Endothelial cell of umbilical vein (primary cell): ENCODE results near the gene LRP1B. TPM values are rescaled to one million over a fixed set of nuclear protein-coding genes. Genes with fewer than 3 reads are reported as not detected.
A peak's percentile ranks its signal among the peaks of the same experiment; 100 is the strongest.

Experiments used
- BruUV-seq: library from RNA; stranded (reverse); fragments of 400-500 nt; replicated peaks from 2 replicates; lab custom pipeline; 2021; lab: Mats Ljungman, UMichigan
- CTCF ChIA-PET: fragments of 300-600, 350-600 bp; sonication (Branson Sonifier 250); formaldehyde crosslinking; loops from one replicate; lab custom pipeline; 2021; ENCODE audit warnings: antibody characterized with exemption, inconsistent platforms; lab: Charles Lee
- POLR2A ChIA-PET: fragments of 300-600, 350-600 bp; sonication (Branson Sonifier 250); formaldehyde crosslinking; loops from one replicate; lab custom pipeline; 2021; ENCODE audit warnings: antibody characterized with exemption, inconsistent platforms; lab: Charles Lee
- DNase-seq: peaks from one replicate; pipeline ENCODE4 v3.0.0-alpha.2; 2011; ENCODE audit warnings: low read depth, low spot score
- FAIRE-seq: peaks from 2 replicates; lab custom pipeline; 2011; peaks lifted over from hg19 to GRCh38; lab: Jason Lieb, UNC
- H2AFZ ChIP-seq: 2 replicates; pipeline ENCODE4 v1.6.0; 2012; ENCODE audit warnings: low read depth, low read length, control low read depth, inconsistent platforms
- H3K27ac ChIP-seq: 2 replicates; pipeline ENCODE4 v1.5.1; 2011; ENCODE audit warnings: low read depth, mild to moderate bottlenecking, control low read depth, low read length, moderate library complexity; ENCODE audit not compliant: insufficient read depth
- H3K27me3 ChIP-seq, 2 experiments: 2 replicates each; pipeline versions ENCODE4 v1.6.0 to v1.6.1; 2011; ENCODE audit warnings: low read length in 2 of 2, mixed read lengths in 1 of 2; ENCODE audit not compliant: control insufficient read depth in 2 of 2, insufficient read depth in 2 of 2
- H3K36me3 ChIP-seq, 2 experiments: 2 replicates in 1 of 2; 3 replicates in 1 of 2; pipeline ENCODE4 v1.5.1; 2011; ENCODE audit warnings: low read length in 2 of 2, mild to moderate bottlenecking in 1 of 2, moderate library complexity in 1 of 2; ENCODE audit not compliant: control insufficient read depth in 2 of 2, insufficient read depth in 2 of 2; ENCODE audit errors: extremely low read depth in 1 of 2
- H3K4me1 ChIP-seq: 3 replicates; pipeline ENCODE4 v1.5.1; 2011; ENCODE audit warnings: mild to moderate bottlenecking, low read length; ENCODE audit not compliant: control insufficient read depth, insufficient read depth; ENCODE audit errors: extremely low read depth
- H3K4me2 ChIP-seq: 2 replicates; pipeline ENCODE4 v1.6.1; 2011; ENCODE audit warnings: low read length, control low read depth, mixed read lengths; ENCODE audit not compliant: insufficient read depth
- H3K4me3 ChIP-seq, 3 experiments: fragments of 200-600 bp in 1 of 3; sonication (generic), shearing (Covaris generic) in 1 of 3; replicated peaks in 1 of 3; 2 replicates each; pipeline ENCODE4 v1.5.1; 2011 to 2016; ENCODE audit warnings: control low read depth in 3 of 3, low read length in 3 of 3, mild to moderate bottlenecking in 2 of 3, inconsistent platforms in 1 of 3, low read depth in 1 of 3, moderate library complexity in 1 of 3; ENCODE audit not compliant: insufficient read depth in 1 of 3
- H3K79me2 ChIP-seq: 2 replicates; pipeline ENCODE4 v1.6.0; 2012; ENCODE audit warnings: low read length, inconsistent platforms; ENCODE audit not compliant: control insufficient read depth, insufficient read depth
- H3K9ac ChIP-seq: replicated peaks from 2 replicates; pipeline ENCODE3; 2011; ENCODE audit warnings: low read length, control low read depth; ENCODE audit not compliant: insufficient read depth; ENCODE audit errors: extremely low read depth
- H3K9me1 ChIP-seq: replicated peaks from 3 replicates; pipeline ENCODE4 v1.6.0; 2011; ENCODE audit warnings: mild to moderate bottlenecking, low read length; ENCODE audit not compliant: control insufficient read depth, insufficient read depth; ENCODE audit errors: extremely low read depth
- H3K9me3 ChIP-seq: replicated peaks from 2 replicates; pipeline ENCODE4 v1.5.1; 2012; ENCODE audit warnings: low read length, inconsistent platforms; ENCODE audit not compliant: control insufficient read depth, insufficient read depth
- H4K20me1 ChIP-seq: replicated peaks from 2 replicates; pipeline ENCODE3; 2011; ENCODE audit warnings: mild to moderate bottlenecking, low read length; ENCODE audit not compliant: control insufficient read depth, insufficient read depth; ENCODE audit errors: extremely low read depth
- FOS ChIP-seq: IDR thresholded peaks from 2 replicates; pipeline ENCODE4 v1.6.1; 2011; ENCODE audit warnings: mild to moderate bottlenecking, low read length, moderate library complexity, borderline replicate concordance; ENCODE audit not compliant: insufficient read depth
- GATA2 ChIP-seq: IDR thresholded peaks from 2 replicates; pipeline ENCODE4 v1.7.0; 2011; ENCODE audit warnings: low read depth, mild to moderate bottlenecking, moderate library complexity, mixed read lengths, low read length; ENCODE audit not compliant: insufficient read length, insufficient read depth
- JUN ChIP-seq: IDR thresholded peaks from 2 replicates; pipeline ENCODE4 v1.6.1; 2011; ENCODE audit warnings: borderline replicate concordance, low read depth; ENCODE audit not compliant: insufficient read length, insufficient read depth
- MYC ChIP-seq: IDR thresholded peaks from one replicate; pipeline ENCODE4 v1.6.1; 2011; ENCODE audit warnings: mild to moderate bottlenecking, low read depth, low read length
- POLR2A ChIP-seq: IDR thresholded peaks from 2 replicates; pipeline ENCODE4 v1.6.1; 2012; ENCODE audit warnings: low read depth, mild to moderate bottlenecking, control low read depth, low read length
- POLR2AphosphoS5 ChIP-seq: IDR thresholded peaks from 2 replicates; pipeline ENCODE4 v1.6.1; 2012; ENCODE audit warnings: low read depth, mild to moderate bottlenecking, control low read depth, low read length, moderate library complexity; ENCODE audit not compliant: insufficient read depth
- dilution Hi-C: fragments of 300-500 bp; cut with MboI; formaldehyde crosslinking; loops from one replicate; pipeline ENCODE4 v1.15.0; 2019; ENCODE audit warnings: low sequenced_read_pairs; ENCODE audit not compliant: extremely low pct_ligation_motif_present
- intact Hi-C: fragments of 100-400 bp; cut with micrococcal nuclease; formaldehyde crosslinking; loops from one replicate; pipeline ENCODE4 v1.10.0; 2022
- polyA plus RNA-seq, 4 experiments: library from polyadenylated mRNA; depleted of rRNA in 3 of 4; stranded (reverse) in 3 of 4; unstranded in 1 of 4; fragments of >200 nt; gene quantifications; 2 replicates each; pipeline versions ENCODE4 v1.2.1 to v1.2.3, GENCODE V29; 2011 to 2012; ENCODE audit warnings: missing spikeins in 1 of 4
- total RNA-seq: library from RNA; stranded (reverse); gene quantifications from 2 replicates; pipeline ENCODE4 v1.2.3, GENCODE V29; 2021
- TF ChIP-seq, protein P1 (sequence below): IDR thresholded peaks from 2 replicates; pipeline ENCODE4 v1.6.1; 2011; ENCODE audit not compliant: insufficient read depth, insufficient read length

The LRP1B gene
- total and polyA plus RNA-seq, 2 donors (not counting 3 experiments of a cell fraction or from before 2014, with no cell fraction given): 0.03 to 0.07 TPM

DNA sequence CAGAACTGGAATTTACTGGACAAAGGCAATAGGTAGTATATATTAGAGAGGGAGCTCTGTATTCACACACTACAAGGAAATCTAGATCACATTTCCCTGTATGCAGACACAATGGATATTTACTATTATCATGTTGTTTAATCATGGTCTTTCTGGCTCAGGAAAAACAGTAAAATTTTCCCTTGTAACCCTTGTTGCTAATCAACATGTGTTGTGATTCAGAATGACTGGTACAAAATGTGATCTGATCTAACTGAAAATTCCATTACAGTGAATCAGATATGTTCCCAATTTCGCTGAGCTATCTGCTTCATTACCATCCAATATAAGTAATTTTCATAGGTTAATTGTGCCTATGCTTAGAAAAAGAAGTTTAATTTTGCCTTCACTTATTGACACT is 1109.7 kb downstream of the LRP1B start:
- dilution Hi-C loops: no loop called here
- Histone ChIP-seq H3K9me3 (no peaks in the 10 kb centered on the region), H3K79me2 (no peaks in the 10 kb centered on the region), H3K4me1 (peaks cover 29% of the 10 kb centered on the region), H3K4me2 (peak overlapping the region; percentile 82), H3K27ac (peak overlapping the region; percentile 90), H2AFZ (peak overlapping the region; percentile 65), H3K27me3 (no peaks in the 10 kb centered on the region), H3K36me3 (no peaks in the 10 kb centered on the region), H4K20me1 (no peaks in the 10 kb centered on the region), H3K9ac (peak overlapping the region; percentile 75), H3K4me3 (no peak overlapping the region), H3K9me1 (no peaks in the 10 kb centered on the region)
- TF ChIP-seq GATA2: peak; percentile 84
- TF ChIP-seq POLR2AphosphoS5: peak; percentile 27
- TF ChIP-seq, protein P1, sequence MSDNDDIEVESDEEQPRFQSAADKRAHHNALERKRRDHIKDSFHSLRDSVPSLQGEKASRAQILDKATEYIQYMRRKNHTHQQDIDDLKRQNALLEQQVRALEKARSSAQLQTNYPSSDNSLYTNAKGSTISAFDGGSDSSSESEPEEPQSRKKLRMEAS: no peak
- TF ChIP-seq POLR2A: no peak
- peak; percentile 91 for TF ChIP-seq FOS
- TF ChIP-seq JUN: peak; percentile 90
- ChIA-PET POLR2A (interaction anchor here (1.0 kb wide), 1 partner anchor 20 kb away, joined by 3 read pairs; no protein-coding TSS in a partner anchor), CTCF (interaction anchor here (0.7 to 1.7 kb wide), 6 partner anchors 9 to 157 kb away, joined by 3 to 6 read pairs (median 4); no protein-coding TSS in a partner anchor)
- intact Hi-C loops: loop anchor here (1.0 to 10.0 kb wide), 8 partner anchors 20 to 1824 kb away; no protein-coding TSS in a partner anchor
- peak; percentile 89 for FAIRE-seq
- DNase-seq: peak; percentile 88
- no TSS peak for BruUV-seq

DNA sequence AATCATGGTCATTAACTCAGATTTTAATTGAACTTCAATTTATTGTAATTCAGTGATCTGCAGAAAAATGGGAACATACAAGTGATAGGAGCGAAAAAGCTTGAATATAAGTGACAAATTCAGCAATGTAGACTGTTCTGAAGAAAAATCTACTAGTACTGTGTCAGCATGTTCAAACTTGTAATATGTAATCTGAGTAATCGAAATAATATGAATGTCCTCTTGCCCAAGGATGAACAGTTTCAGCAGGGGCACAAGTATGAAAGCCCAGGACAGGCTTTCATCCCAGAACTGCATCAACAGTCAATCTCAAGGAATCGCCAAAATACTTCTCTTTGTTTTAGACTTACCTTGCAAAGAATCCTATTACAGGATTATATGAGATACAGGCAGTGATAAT is 1110.5 kb downstream of the LRP1B start:
- TF ChIP-seq GATA2: no peak
- TF ChIP-seq JUN: no peak
- no peak for TF ChIP-seq MYC
- no peak for TF ChIP-seq POLR2AphosphoS5
- POLR2A ChIA-PET: no interaction called here
- dilution Hi-C loops: no loop called here
- Histone ChIP-seq H3K9ac (peak overlapping the region; percentile 45), H4K20me1 (no peaks in the 10 kb centered on the region), H3K4me3 (no peak overlapping the region), H3K27me3 (no peaks in the 10 kb centered on the region), H3K9me3 (no peaks in the 10 kb centered on the region), H3K4me2 (peak overlapping the region; percentile 82), H3K36me3 (no peaks in the 10 kb centered on the region), H3K27ac (peak overlapping the region; percentile 90), H3K9me1 (no peaks in the 10 kb centered on the region), H3K4me1 (peaks cover 29% of the 10 kb centered on the region), H2AFZ (no peak overlapping the region), H3K79me2 (no peaks in the 10 kb centered on the region)
- no peak for FAIRE-seq
- no peak for DNase-seq
- CTCF ChIA-PET: interaction anchor here (0.7 to 1.7 kb wide), 5 partner anchors 8 to 156 kb away, joined by 4 to 6 read pairs (median 4); no protein-coding TSS in a partner anchor
- BruUV-seq: no TSS peak
- intact Hi-C loops: loop anchor here (2.0 to 10.0 kb wide), 2 partner anchors 320 to 1824 kb away; no protein-coding TSS in a partner anchor
